Measurements from ENCODE around the gene LAMC1.

LAMC1 gene

DNA sequence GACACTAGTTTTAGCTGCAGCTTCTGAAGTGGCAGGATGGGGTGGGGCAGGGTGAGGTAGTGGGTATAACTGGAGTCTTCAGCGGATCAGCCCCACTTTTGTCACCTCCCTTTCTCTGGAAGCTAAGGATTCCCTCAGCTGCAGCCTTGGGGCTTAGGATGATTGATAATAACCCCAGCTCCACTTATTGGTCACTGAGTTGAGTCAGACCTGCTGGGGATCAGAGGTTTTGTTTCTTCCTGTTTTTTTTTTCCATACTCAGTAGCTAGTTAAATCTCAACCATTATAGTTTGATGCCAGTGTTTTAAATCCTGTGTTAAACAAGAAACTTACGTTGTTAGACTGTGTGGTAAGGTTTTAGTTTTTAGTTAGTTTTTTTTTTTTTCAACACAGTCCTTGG is 57.2 kb downstream of the LAMC1 start:
- no peak for DNase-seq

DNA sequence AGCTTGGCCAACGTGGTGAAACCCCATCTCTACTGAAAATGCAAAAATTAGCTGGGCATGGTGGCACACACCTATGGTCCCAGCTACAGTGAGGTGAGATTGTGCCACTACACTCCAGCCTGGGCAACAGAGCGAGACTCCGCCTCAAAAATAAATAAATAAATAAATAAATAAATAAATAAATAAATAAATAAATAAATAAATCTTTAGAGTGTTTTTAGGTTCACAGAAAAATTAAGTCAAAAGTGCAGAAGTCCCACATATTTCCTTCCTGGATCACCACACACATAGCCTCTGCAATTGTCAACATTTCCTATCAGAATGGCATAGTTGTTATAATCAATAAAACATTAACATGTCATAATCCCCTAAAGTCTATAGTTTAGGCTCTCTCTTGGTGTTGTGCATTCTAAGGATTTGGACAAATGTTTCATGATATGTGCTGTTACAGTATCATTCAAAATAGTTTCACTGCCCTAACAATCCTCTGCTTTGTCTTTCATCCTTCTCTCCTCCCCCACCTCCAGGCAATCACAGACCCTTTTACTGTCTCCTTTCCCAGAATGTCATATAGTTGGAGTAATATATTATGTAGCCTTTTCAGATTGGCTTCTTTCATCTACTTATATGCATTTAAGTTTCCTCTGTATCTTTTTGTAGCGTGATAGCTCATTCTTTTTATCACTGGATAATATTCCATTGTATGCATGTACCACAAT is 58.3 kb downstream of the LAMC1 start:
- DNase-seq, result no peak

DNA sequence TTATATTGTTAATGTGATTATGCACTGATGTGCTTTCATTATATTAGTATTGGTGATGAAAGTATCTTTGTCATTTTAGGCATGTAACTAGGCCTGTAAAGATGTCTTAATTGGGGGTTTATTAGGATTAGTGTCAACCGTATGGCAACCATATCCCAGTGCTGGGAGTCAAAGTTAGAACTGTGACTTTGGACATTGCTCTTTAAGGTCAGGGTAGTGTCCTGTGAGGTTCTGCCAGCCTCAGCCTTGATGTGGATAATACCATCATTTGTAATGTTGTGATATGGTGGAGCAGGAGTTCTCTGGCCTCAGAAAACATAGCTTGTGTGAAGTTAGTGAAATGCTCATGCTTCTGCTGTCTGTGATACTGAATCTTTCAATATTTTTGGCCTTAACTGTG is 59.4 kb downstream of the LAMC1 start:
- DNase-seq, result no peak

- DNase-seq, result no peak
These were observed 63.8 kb downstream of the LAMC1 start for GRCh38 chr1:183087001-183087400.

GRCh38 chr1:183089025-183089639 is 65.9 kb downstream of the LAMC1 start:
- no peak for DNase-seq

DNA sequence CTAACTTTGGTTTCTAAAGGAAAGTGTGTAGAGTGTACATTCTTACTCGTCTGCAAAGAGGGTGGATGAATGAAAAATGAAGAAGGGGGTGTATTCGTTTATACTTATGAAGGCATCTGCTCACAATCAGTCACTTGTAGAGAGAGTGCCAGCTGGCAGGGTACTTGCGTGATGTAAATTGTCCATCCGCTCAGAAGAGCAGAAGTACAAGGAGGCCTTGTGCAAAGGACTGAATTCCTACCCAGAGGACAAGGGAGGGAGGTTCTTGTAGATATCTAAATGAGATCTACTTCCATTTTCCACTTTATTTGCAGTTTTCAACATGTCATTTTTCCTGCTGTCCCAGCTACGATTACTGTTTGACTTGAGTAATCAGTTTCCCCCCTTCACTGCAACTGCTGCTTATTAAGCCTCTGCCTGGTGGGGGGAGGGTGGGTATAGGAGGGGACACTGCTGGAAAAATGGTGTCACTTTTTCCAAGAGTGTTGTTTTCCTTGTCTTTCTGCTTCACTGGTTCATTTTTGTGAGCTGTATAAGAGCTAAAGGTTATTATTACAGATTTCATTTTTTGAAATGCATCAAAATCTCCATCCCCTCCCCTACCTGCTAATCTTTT is 67.3 kb downstream of the LAMC1 start:
- no peak for DNase-seq

DNA sequence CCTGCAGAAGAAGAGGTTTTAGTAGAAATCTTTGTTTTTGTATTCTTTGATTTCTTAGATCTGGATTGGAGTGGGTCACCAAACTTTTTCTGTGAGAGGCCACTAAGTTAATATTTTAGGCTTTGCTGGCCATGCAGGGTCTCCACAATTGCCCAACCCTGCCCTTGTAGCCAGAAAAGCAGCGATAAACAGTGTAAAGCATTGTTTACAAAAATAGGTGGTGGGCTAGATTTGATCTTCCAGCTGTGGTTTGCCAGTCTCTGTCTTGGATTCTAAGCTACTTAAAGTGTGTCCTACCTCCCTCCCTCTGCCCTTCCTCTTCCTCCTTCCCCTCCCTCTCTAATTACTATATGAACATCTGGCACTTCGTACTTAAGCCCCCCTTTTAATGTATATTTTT is 68.0 kb downstream of the LAMC1 start:
- DNase-seq, result no peak

GRCh38 chr1:183092350-183092749 is 69.1 kb downstream of the LAMC1 start:
- DNase-seq, result no peak

DNA sequence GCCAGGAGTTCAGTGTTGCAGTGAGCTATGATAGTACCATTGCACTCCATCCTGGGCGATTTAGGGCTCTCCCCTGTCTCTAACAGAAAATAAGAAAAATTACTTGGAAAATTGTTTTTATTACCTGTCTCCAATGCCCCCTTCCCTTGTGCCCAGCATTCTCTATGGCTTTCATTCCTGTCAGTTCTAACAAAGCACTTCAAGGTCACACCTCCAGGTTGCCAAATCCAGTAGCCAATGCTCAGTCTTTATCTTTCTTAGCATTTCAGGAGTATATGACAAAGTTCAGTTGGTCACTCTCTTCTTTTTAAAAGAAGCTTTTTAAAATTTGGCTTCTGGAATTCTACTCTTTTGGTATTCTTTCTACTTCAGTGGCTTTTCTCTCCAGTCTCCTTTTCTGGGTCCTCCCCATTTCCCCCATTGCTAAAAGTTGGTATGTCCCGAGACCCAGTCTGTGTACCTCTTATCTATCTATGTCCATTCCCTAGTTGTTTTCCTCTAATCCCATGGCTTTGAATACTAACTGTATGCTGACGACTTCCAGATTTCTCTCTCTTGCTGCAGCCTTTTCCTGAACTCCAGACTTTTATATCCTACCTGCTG is 69.9 kb downstream of the LAMC1 start:
- DNase-seq, result no peak

GRCh38 chr1:183093786-183094298 is 70.6 kb downstream of the LAMC1 start:
- DNase-seq, result peak; percentile 10 to 64

- no peak for DNase-seq
These were observed 71.1 kb downstream of the LAMC1 start for GRCh38 chr1:183094351-183094750.

GRCh38 chr1:183096351-183096750 is 73.1 kb downstream of the LAMC1 start:
- DNase-seq, result no peak

DNA sequence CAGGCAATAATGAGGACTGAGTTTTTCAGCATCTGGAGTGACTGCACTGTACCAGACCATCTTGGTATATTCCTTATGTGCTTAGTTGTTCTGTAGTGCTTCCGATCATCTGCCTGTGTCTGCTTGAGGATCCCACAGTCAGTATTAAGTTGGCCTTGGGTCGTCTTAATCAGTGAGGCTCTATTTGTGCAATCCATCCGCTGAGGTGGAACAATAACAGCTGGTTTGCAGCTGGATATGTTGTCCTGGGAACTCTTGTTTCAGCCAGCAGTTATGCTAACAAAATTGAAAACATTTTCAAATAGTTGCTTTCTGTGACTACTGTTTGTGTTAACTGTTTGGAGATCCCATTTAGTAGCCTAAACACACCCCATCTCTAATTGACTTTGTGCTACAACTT is 73.7 kb downstream of the LAMC1 start:
- DNase-seq, result no peak

- DNase-seq, result no peak
These were observed 74.3 kb downstream of the LAMC1 start for GRCh38 chr1:183097438-183098051.

- no peak for DNase-seq
These were observed 75.1 kb downstream of the LAMC1 start for GRCh38 chr1:183098317-183098716.

DNA sequence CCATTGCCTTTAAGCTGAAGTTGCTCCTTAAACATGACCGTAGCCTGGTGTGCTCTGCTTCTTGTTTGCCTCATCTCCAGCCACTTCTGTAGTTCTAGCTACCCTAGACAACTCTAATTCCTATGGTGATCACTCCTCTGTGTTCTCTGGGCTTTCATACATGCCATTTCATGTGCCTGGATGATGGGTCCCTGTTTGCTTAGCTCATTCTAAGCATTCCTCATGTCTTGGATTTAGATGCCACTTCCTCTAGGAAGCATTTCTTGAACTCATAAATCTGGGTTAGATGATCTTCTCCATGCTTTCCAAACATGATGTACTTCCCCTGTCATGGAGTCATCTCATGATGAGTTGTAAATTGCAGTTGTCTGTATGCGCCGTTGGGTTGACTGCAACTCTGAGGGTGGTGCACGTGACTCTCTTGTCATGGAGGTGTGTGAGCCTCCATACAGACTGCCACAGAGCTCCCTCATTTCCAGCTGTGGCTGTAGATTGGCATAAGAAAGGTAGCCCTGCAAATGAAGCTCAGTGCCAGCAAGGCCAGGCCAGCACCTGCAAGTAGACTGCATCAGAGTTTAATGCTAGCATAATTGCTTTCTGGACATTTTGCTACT is 77.2 kb downstream of the LAMC1 start:
- no peak for DNase-seq

DNA sequence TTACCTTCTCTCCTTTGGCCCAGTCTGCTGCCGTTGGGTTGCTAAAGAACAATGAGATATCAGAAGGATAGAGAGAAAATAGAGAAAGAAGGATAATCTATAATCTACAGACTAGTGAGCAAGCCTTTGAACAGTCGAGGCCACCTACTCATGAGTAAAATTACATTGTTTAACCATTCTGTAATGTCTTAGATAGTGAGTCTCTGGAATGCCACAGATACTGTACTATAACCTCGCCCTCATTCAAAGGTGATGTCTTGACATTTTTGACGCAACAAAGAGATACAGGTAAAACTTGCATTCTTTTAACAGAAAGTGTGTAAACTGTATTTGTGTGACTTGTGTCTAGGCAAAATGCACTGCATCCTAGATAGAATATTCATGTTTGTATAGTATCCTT is 77.9 kb downstream of the LAMC1 start:
- DNase-seq, result no peak

DNA sequence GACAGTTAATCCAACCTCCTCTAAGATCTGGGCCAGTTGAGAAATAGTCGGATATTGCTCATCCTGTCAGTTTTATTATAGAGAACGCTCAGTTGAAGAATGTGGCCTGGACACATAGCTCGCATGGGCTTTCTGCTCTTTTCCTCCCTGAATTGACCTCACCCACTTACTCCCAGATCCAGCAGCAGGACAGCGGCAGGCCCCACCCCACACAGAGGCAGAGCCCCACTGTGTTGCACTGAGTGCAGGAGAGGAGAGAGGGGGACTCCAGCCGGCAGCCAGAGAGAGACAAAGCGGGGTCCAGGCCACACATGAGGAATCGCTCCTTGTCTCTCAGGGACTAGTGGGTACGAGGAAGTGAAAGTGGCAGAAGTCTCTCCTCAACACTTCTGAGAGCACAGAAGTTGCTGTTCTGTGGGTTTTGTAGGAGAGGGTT is 78.6 kb downstream of the LAMC1 start:
- no peak for DNase-seq

GRCh38 chr1:183103147-183103546 is 79.9 kb downstream of the LAMC1 start:
- DNase-seq, result no peak

DNA sequence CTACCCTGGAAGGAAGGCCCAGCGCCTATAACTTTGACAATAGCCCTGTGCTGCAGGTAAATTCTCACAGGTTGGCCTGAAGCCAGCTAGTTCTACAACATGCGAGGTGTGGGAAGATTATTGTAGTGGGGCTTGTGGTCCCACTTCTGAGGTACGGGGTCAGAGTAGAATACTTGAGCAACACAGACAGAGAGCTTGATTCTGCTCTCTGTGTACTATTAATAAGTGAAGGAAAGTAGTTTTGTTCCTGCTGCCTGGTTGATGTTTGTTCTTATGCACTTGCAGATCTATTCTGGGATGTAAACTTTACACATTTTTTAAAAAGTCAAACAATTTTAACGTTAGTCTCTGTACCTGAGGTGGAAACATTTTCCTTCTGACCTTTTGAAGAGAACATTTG is 80.4 kb downstream of the LAMC1 start:
- DNase-seq, result no peak

- no peak for DNase-seq
These were observed 82.2 kb downstream of the LAMC1 start for GRCh38 chr1:183105449-183105848.

DNA sequence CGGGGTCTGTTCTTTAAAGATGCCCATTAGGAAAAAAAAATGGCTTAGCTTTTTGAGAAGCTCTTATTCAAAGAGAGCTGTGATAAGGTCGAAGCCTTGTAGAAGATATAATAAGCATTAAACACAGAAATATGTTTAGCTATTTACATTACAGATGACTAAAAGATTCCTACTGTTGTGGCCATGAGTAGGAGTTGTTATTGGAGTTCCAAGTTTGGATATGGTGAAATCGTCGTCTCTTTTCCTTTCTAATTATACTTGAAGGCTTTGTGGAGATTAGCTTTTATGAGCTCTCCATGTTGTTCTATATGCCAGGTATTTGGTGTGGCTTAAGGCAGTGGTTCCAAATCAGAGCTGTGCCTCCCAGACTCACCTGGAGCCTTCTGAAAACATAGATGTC is 82.9 kb downstream of the LAMC1 start:
- no peak for DNase-seq

DNA sequence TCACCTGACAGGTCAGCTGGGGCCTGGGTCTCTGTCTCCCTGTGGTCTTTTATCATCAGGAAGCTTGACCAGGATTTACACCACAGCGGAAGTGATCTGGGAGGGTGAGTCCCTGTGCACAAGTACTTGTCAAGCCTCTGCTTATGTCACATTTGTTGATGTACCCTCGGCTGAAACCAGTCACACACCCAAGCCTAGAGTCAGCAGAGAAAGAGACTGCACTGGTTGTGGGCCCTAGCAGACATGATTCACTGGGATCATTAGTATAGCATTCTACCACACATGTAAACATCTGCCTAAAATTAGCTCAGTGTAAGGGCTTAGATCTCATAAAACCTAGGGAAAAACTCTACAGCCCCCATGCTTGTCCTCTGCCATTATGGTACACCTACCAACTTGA is 83.5 kb downstream of the LAMC1 start:
- no peak for DNase-seq
